Measurements from ENCODE around the gene SUPT20H.

GRCh38 chr13:37107456-37107855 is 48.0 kb upstream of the SUPT20H start:
- TF ChIP-seq CTCF (IDR thresholded peaks at IDR 0.05; ENCODE audit: low read length) (no peak), EZH2 (optimal IDR thresholded peaks at IDR 0.05; ENCODE audit: low read depth, low read length) (no peak), EZH2phosphoT487 (IDR thresholded peaks at IDR 0.05; ENCODE audit: low read length) (no peak)

Data from MM.1S (cell line).